Calu3 (cell line): Measurements from ENCODE around the gene ABHD14A. TPM values are rescaled to one million over a fixed set of nuclear protein-coding genes. Genes with fewer than 3 reads are reported as not detected.

Experiments used
- BruUV-seq: library from RNA; stranded (reverse); fragments of 400-500 nt; replicated peaks from 2 replicates; lab custom pipeline; 2021; lab: Mats Ljungman, UMichigan
- CTCF ChIA-PET: fragments of 300-600 bp; sonication (Branson Sonifier 250); formaldehyde crosslinking; loops from one replicate; lab custom pipeline; 2022; ENCODE audit warnings: antibody characterized with exemption; lab: Charles Lee
- DNase-seq: peaks from one replicate; pipeline ENCODE4 v3.0.0; 2022
- H3K27ac Mint-ChIP-seq: one replicate; pipeline ENCODE4 v1.8.0; 2022; ENCODE audit warnings: mixed read lengths; ENCODE audit not compliant: unreplicated experiment
- H3K27me3 Mint-ChIP-seq: one replicate; pipeline ENCODE4 v1.8.0; 2022; ENCODE audit warnings: mixed read lengths; ENCODE audit not compliant: unreplicated experiment
- H3K36me3 Mint-ChIP-seq: one replicate; pipeline ENCODE4 v1.8.0; 2022; ENCODE audit warnings: mild to moderate bottlenecking, moderate library complexity, mixed read lengths; ENCODE audit not compliant: insufficient read depth, unreplicated experiment
- H3K4me1 Mint-ChIP-seq: one replicate; pipeline ENCODE4 v1.8.0; 2022; ENCODE audit warnings: mild to moderate bottlenecking, low read depth, mixed read lengths; ENCODE audit not compliant: unreplicated experiment
- H3K4me3 Mint-ChIP-seq: one replicate; pipeline ENCODE4 v1.8.0; 2022; ENCODE audit warnings: mild to moderate bottlenecking, low read depth, moderate library complexity, mixed read lengths; ENCODE audit not compliant: unreplicated experiment
- H3K9me3 Mint-ChIP-seq: one replicate; pipeline ENCODE4 v1.8.0; 2022; ENCODE audit warnings: low read depth, mixed read lengths; ENCODE audit not compliant: unreplicated experiment
- intact Hi-C: fragments of 100-400 bp; cut with micrococcal nuclease; formaldehyde crosslinking; loops from one replicate; pipeline ENCODE4 v1.10.0; 2022; ENCODE audit not compliant: unreplicated experiment
- total RNA-seq: library from RNA; stranded (reverse); gene quantifications from 2 replicates; pipeline ENCODE4 v1.2.3, GENCODE V29; 2022
- TF ChIP-seq, protein P1 (sequence below): fragments of 200-600 bp; IDR thresholded peaks from one replicate; pipeline ENCODE4 v1.8.0; 2022; ENCODE audit warnings: antibody characterized with exemption; ENCODE audit not compliant: unreplicated experiment

ABHD14A gene
- total RNA-seq, 1 experiment from 2014 or later: 6.6 TPM

DNA sequence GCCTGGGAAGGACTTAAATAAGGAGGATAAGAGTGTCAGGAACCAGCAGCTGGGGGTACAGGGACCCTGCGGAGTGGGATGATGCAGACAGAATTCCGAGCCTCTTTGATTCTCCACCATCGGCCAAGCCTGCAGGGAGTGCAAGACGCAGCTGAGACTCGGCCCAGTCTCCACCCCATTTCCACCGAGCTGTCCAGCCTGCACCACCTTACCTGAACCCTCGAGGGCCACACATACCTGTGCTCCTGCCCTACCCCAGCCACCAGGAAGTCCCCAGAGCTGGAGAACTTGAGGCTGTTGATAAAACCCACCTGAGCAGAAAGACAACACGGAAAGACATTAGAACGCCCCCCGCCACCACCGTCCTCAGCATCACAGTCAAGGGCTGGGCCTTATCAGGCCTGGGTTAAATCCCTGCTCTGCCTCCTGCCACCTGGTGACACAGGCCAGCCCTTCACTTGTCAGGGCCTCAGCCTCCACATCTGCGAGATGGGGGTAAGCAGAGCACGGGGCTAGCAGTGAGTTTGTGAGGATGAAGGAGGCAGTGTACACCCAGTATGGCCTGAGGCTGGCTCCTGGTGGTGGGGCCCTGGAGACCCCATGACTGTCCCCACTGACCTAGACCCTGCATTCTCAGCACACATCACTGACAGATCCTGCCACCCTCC lies 41.3 kb upstream of the ABHD14A start:
- Mint-ChIP-seq H3K27me3 (no peaks in the 10 kb centered on the region), H3K4me1 (no peaks in the 10 kb centered on the region), H3K36me3 (peaks cover 33% of the 10 kb centered on the region), H3K27ac (no peak overlapping the region), H3K9me3 (no peaks in the 10 kb centered on the region), H3K4me3 (no peak overlapping the region)
- TF ChIP-seq, protein P1, sequence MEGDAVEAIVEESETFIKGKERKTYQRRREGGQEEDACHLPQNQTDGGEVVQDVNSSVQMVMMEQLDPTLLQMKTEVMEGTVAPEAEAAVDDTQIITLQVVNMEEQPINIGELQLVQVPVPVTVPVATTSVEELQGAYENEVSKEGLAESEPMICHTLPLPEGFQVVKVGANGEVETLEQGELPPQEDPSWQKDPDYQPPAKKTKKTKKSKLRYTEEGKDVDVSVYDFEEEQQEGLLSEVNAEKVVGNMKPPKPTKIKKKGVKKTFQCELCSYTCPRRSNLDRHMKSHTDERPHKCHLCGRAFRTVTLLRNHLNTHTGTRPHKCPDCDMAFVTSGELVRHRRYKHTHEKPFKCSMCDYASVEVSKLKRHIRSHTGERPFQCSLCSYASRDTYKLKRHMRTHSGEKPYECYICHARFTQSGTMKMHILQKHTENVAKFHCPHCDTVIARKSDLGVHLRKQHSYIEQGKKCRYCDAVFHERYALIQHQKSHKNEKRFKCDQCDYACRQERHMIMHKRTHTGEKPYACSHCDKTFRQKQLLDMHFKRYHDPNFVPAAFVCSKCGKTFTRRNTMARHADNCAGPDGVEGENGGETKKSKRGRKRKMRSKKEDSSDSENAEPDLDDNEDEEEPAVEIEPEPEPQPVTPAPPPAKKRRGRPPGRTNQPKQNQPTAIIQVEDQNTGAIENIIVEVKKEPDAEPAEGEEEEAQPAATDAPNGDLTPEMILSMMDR: no peak
- DNase-seq: no peak
- intact Hi-C loops: no loop called here
- BruUV-seq: no TSS peak
- CTCF ChIA-PET: no interaction called here

DNA sequence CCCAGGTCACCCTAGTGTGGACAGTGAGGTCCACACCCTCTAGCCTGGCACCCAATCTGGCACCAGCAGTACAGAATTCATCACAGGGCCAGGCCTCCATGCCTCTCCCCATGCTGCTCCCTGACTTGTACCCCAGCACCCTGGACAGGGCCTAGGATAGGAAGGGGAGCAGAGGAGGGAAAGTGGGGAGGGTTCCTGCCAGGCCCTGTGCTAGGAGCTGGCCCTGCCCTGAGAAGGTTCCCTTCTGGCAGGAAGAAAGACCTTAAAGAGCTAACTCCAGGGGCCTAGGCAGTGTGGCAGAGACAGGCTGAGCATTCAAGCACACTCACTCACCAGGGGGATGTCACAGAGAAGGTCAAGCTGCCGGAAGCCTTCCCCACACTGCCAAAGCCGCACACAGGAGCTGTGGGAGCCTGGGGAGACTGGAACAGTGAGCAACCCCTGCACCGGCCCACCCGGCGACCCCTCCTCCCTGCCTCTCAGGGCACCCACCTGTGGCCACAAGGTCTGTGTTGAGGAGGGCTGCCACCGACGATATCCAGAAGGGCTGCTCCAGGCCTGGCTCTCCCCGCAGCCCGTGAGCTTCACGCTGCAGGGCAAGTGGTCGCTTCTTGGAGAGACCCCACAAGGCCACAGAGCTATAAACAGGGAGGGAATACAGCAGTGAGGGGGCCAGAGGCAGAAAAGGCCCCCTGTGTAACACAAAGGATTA lies 40.6 kb upstream of the ABHD14A start:
- no peak for DNase-seq
- Mint-ChIP-seq H3K4me1 (no peaks in the 10 kb centered on the region), H3K27me3 (no peaks in the 10 kb centered on the region), H3K27ac (no peak overlapping the region), H3K36me3 (peaks cover 36% of the 10 kb centered on the region), H3K4me3 (no peak overlapping the region), H3K9me3 (no peaks in the 10 kb centered on the region)
- intact Hi-C loops: no loop called here
- TF ChIP-seq, protein P1: no peak
- BruUV-seq: no TSS peak
- CTCF ChIA-PET: no interaction called here

DNA sequence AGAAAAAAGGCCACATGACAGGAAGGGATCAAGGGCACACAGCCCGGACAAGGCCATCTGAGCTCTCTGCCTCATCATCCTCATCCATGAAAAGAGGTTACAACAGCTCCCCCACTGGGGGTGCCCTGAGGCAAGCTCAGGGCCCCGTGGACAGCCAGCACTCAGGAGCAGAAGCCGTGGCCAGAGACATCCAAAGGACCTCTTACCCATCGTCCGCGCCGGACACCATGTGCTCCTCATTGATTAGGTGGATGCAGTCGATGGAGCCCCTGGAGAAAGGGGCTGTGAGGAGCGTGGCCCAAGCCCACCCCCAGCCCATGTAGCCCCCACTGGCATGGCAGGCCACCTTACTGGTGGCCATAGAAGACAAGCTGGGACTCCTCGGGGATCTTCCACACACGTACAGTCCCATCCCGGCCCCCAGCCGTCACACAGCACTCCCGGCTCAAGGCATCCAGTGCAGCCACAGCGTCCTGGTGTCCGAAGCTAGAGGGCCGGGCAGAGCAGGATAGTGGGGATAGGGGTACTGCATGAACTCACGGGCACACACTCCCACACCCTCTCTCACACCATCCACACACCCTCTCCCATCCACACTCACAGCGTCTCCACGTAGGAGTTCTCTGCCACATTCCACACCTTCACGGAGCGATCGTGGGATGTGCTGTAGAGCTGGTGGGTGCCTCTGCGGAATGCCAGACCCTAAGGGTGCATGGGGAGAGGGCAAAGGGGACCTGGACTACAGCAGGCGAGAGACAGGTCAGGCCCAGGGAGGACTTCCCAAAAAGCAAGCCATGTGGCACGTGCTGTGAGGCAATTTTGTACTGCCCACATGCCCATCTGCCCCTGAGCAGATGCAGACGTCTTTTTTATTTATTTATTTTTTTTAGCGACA lies 39.6 kb upstream of the ABHD14A start:
- CTCF ChIA-PET: interaction anchor here (0.6 kb wide), 1 partner anchor 34 kb away, joined by 10 read pairs; no protein-coding TSS in a partner anchor
- H3K27ac Mint-ChIP-seq: no peak overlapping the region

More for the DNA sequence above, 39.6 kb upstream of the ABHD14A start:
- Mint-ChIP-seq H3K36me3 (peaks cover 38% of the 10 kb centered on the region), H3K4me1 (no peaks in the 10 kb centered on the region), H3K4me3 (no peak overlapping the region), H3K9me3 (no peaks in the 10 kb centered on the region), H3K27me3 (no peaks in the 10 kb centered on the region)
- TF ChIP-seq, protein P1: no peak
- BruUV-seq: no TSS peak
- no peak for DNase-seq
- intact Hi-C loops: no loop called here
